Amniotic stem cell (primary cell): ENCODE data around the gene CYLD.

Experiments
- DNase-seq: peaks from one replicate; lab custom pipeline; 2025; lab: John Stamatoyannopoulos, UW

CYLD gene

DNA sequence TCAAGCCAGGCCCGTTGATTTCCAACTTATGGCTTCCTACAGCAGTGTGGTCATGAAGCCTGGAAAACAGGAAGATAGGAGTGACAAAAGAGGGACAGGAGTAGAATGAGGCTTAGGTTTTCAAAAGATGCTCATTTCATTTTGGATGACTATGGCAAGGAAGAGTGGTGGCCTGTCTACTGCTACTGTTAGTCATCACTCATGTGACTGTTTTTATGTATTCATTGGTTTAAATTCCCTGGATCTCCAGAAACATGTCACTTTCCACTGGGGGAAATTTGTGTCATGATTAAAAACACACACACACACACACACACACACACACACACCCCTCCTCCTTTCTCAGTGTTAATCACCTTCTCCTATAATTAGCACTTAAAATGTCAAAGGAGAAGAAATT, 1.1 kb upstream of the CYLD start:
- DNase-seq: no peak

DNA sequence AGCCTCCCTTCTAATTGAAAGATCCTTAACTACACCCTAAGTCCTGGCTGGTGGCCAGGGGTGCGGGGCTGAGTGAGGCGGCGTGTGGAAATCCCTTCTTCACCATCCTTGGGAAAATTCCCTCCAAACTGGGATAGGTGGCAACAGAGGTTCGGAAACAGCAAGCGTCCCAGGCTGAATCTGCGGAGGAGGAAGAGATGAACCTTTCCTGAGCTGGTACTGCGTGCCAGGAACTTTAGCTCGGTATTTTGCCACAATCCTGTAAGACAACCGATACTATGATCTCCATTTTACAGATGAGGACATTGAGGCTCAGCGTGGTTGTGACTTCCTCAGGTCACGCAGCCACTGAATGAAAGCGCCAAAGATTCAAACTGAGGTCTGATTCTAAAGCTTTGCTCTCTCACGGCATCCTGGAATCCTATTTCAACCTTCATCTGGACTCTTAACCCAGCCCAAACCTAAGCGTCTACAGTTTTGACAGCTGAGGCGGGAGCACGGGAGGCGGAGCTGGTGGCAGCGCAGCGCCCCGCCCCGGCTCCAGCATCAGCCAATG, 583 bp upstream of the CYLD start:
- DNase-seq: no peak

DNA sequence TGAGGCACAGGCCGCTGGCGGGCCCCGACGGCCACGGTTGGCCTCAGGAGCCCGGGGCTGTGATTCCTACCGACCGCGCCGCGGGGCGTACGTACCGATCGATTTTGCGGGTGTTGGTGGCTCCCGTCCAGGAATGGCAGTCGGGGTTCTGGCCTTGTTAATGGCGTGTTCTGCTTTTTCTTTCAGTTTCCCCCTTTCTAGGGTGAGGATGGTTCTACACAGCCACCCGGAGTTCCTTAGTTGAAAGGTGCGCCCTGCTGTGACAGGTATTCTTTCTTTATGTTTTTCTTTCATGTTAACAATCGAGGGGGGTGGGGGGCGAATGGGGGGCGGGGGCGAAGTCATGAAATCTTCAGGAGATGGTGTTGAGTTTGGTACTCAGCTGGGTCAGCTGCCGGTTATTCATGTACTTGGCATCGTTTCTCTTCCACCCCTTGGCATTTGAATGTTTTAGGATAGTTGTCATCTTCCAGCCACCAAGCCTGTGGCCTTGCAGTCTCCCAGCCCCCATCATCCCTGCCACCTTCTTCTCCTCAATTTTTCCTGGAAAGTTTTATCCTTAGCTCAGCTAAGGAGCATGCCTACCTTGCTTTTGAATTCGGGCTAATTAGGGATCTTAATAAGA, 802 bp downstream of the CYLD start:
- DNase-seq: no peak

DNA sequence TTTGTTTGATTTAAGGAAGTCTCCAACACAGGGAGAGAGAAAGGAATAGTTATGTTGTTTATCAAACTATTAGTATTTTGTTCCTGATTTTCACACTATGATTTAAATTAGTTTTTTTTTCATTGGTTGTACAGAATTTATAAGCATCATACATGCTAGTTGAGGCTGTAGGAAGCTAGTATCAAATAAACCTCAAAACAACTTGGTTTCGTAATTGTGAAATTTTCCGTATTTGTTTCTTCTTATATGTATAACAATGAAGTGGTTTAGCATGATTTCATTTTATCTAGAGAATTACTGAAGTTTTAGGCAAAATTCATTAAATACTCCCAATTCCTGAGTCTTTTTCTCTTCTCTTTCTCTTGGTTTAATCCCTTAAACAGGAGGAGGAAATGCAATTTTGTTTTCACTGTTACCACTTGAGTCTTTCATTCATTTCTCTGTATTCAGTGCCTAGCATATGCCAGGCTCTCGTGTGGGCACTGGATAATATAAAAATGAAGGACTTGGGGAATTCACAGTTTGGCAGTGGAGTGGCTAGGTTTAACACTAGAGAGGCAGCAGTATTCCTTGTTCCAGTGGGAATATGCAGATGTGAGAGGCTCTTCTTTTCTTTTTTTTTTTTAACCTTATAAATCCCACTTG, 1.8 kb downstream of the CYLD start:
- DNase-seq: no peak

DNA sequence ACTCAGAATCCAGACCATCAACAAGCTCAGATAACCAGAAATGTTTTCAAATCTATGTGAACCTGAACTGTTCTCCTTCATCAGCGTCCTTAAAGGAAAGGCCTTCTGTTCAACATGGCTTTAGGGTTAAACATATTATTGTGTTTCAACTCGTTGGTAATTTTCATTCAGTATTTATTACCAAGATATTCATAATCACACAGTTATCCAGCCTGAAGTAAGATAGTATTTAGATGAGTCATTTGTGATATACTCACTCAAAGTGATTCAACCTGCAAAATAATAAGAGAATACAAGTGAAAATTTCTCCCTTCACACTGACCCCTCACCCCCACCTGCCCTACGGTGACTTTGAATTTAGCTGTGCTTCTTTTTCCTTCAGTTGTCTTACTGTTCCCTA, 3.0 kb downstream of the CYLD start:
- DNase-seq: no peak

DNA sequence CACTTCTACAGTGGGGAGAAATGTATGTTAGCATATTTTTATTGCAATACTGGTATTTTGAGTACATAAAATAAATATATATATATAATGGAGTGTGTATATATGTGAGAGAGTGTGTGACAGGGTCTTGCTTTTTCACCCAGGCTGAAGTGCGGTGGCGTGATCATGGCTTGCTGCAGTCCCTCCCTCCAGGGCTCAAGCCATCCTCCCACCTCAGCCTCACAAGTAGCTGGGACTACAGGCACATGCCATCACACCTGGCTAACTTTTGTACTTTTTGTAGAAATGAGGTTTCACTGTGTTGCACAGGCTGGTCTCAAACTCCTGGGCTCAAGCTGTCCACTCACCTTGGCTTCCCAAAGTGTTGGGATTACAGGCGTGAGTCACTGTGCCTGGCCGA, 4.1 kb downstream of the CYLD start:
- no peak for DNase-seq

GRCh38 chr16:50747207-50747956, 5.5 kb downstream of the CYLD start:
- DNase-seq: no peak

GRCh38 chr16:50751528-50751927, 9.6 kb downstream of the CYLD start:
- no peak for DNase-seq

GRCh38 chr16:50752471-50753235, 10.8 kb downstream of the CYLD start:
- no peak for DNase-seq

DNA sequence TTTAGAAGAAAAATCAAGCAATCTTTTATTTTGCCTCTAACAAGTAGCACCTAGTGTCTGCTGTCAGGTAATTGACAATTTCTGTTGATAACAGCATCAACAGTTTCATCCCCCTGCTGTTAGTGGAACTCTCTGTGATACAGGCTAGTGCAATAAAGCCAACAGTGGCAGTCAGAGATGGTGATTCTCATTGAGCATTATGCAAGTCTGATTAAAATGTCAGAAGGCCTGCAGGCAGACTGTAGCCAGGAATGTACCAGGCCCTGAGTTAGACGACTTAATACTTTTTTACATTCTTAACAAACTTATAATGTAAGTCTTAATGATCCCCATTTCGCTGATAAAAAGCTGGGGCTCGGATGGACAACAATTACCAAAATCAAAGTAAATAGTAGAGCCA, 14.6 kb downstream of the CYLD start:
- no peak for DNase-seq

DNA sequence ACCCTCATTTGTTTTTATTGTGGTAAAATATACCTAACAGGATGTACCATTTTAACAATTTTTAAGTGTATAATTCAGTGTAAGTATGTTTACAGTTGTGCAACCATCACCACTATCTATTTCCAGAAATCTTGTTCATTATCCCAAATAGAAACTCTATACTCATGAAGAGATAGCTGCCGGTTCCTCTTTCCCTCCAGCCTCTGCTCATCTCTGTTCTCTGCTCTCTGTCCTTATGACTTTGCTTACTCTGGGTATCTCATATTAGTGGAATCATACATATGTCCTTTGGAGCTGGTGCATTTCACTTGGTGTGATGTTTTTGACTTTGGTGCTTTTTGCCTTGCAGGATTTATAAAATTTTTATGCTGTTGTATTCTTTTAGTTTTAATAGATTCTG, 19.4 kb downstream of the CYLD start:
- DNase-seq: no peak

DNA sequence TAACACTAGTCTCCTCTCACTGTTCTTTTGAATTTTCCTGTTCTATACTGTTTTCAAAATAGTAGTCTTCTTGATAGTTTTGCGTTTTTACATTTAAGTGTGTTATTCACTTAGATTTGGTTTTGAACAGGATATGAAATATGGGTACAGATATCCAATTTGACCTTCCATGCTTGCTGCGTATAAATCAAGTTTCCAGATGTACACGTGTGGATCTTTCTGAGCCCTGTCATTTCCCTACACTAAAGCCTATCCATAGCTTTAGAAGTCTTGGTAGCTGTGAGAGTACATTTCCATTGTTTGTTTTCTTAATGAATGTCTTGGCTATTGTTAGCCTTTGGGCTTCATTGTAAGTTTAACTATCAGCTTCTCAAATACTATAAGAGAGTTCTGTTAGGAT, 20.4 kb downstream of the CYLD start:
- DNase-seq: no peak

DNA sequence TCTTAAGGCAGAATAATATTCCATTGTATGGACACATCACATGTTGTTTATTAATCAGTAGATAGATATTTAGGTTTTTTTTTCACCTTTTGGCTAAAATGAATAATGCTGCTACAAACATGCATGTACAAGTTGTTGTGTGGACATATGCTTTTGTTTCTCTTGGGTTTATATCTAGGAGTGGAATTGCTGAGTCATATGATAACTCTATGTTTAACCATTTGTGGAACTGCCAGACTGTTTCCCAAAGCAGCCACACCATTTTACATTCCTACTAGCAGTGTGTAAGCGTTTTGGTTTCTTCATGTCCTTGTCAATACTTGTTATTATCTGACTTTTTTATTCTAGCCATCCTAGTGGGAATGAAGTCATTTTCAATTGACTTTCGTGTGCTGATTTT, 21.3 kb downstream of the CYLD start:
- no peak for DNase-seq

DNA sequence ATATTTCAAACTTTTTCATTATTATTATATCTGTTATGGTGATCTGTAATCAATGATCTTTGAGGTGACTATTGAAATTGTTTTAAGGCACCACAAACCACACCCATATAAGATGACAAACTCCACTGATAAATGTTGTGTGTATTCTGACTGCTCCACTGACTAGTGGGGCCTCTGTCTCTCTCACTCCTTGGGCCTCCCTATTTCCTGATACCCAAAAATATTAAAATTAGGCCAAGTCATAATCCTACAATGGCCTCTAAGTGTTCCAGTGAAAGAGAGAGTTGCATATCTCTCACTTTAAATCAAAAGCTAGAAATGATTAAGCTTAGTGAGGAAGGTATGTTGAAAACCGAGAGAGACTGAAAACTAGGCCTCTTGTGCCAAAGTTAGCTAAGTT, 23.4 kb downstream of the CYLD start:
- no peak for DNase-seq

DNA sequence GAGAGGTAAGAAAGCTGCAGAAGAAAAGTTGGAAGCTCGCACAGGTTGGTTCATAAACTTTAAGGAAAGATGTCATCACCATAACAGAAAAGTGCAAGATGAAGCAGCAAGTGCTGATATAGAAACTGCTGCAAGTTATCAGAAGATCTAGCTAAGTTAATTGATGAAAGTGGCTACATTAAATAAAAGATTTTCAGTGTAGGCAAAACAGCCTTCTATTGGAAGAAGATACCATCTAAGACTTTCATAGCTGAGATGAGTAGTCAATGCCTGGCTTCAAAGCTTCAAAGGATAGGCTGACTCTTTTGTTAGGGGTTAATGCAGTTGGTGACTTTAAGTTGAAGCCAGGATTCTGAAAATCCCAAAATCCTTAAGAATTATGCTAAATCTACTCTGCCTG, 24.0 kb downstream of the CYLD start:
- DNase-seq: no peak

DNA sequence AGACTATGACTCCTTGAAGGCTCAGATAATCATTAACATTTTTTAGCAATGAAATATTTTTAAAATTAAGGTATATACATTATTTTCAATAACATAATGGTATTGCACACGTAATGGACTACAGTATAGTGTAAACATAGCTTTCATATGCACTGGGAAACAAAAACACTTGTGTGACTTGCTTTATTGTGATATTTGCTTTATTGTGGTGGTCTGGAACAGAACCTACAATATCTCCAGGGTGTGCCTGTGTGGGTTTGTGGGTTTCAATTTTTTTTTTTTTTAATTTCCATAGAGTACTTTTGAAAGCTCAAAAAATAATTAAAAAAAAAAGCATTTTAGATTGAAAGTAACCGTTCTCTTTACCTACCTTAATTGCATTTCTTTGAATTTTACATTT, 25.3 kb downstream of the CYLD start:
- no peak for DNase-seq

GRCh38 chr16:50771366-50771765, 29.5 kb downstream of the CYLD start:
- no peak for DNase-seq

DNA sequence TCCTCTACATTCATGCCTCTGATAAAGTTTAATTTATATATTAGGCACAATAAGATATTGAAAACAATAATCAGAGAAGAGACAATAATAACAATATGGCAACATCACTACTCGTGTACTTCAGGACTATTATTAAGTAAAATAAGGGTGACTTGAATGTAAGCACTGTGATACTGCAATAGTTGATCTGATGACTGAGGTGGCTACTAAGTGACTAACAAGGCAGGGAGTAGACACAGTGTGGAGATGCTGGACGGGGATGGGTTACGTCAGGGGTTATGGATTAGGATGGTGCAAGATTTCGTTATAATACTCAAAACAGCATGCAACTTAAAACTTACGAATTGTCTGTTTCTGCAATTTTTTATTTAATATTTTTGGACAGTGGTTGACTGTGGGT, 32.5 kb downstream of the CYLD start:
- no peak for DNase-seq

DNA sequence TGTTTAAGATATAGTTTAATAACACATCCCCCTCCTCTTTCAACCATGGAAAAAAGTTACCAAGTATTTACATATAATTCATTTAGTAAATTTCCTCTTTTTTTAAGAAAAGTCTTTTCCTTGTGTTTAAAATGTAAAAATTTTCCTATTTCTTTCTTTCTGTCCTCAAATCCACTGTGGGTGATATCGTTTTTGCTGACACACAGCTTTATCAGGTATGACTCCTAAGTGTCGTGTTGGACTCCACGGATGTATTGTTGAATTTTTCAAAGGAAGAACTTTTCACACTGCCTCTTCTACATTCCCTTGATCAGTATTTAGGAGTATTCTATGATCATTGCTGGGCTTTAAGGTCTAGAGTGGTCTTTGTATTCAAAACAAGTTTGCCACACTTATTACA, 33.1 kb downstream of the CYLD start:
- DNase-seq: no peak

DNA sequence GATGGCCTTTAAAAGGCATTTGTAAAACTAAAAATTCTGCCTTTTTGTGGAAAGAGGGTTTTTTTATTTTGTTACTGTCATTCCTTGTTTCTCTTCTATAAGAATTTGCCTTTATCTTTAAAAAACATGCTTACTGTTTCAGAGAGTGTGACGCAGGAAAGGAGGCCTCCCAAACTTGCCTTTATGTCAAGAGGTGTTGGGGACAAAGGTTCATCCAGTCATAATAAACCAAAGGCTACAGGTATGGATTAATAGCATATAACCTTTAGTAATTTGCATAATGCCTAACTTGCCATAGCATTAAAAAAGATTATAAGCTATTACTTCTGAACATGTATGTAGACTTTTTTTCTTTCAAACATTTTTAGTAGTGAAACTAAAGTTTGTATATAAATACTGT, 34.2 kb downstream of the CYLD start:
- DNase-seq: no peak

DNA sequence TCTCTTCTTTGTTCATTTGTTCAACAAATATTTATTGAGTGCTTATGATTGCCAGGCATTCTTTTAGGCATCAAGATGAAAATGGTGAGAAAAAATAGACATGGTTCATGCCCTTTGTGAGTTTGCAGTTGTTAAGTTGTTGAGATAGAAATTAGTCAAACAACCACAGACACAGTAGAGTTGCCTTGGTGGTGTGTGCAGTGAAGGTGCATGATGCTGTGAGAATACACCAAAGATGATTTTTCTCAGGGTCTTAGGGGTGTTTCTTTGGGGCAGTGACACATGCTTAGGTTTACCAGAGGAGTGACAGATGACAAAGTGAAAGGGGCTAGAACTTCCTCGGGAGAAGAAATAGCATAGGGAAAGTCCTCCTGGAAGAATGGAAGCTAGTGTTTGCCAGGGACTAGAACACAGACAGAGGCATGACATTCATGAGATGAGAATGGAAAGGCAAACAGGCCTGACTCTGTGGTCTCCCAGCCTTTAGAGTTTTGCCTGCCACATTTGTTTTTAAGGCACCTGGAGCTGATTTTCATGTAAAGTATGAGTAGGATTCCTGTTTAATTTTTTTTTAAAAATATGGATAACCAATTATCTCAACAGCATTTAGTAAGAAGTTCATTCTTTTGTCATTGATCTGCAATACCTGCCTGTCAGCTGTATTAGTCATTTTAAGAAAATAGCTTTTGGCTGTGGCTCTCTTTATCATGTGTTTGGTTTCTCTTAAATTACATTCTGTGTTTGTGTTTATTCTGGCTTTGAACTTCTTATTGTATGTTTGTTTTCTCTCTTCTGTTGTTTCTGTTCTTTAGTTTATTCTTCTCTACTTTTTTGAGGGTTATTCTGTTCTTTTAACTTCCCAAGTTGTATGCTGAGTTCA, 36.6 kb downstream of the CYLD start:
- no peak for DNase-seq

- DNase-seq: no peak
Observed at GRCh38 chr16:50781043-50781442, 39.2 kb downstream of the CYLD start.
